CD4-positive, alpha-beta T cell treated with Interleukin-6 at 100 ng/mL for 8 hours (primary cell): ENCODE measurements around the gene MTRFR.
"Not testable (repeated sequence)": the region's sequence is repeated elsewhere in the genome, so short reads cannot be mapped to it uniquely, and the experiment has no call there.

ENCODE experiments used
- DNase-seq: peaks from one replicate; pipeline ENCODE4 v3.0.0-alpha.2; 2020; ENCODE audit warnings: mixed read lengths, low spot score

The MTRFR gene

GRCh38 chr12:123232807-123233504 lies at the start of gene MTRFR, which contains the start of gene MPHOSPH9:
TSS of gene MTRFR (plus strand) at chr12:123233436. CDS start at chr12:123253675, 20,239 bp downstream.
TSS of gene MPHOSPH9 (minus strand) at chr12:123233141. CDS start at chr12:123230364, 2,777 bp downstream.
- DNase-seq = peak; percentile 100

GRCh38 chr12:123187637-123188036 lies 45.6 kb upstream of the MTRFR start:
- no peak for DNase-seq

GRCh38 chr12:123199936-123200335 lies 33.3 kb upstream of the MTRFR start:
- no peak for DNase-seq

GRCh38 chr12:123200414-123200813 lies 32.8 kb upstream of the MTRFR start:
- DNase-seq = peak; percentile 2

GRCh38 chr12:123206794-123207193 lies 26.4 kb upstream of the MTRFR start:
- DNase-seq = not testable (repeated sequence)

- not testable (repeated sequence) for DNase-seq
These were observed 25.4 kb upstream of the MTRFR start for GRCh38 chr12:123207815-123208214.

- DNase-seq = peak; percentile 58
These were observed 10.0 kb upstream of the MTRFR start for GRCh38 chr12:123223241-123223668.

- no peak for DNase-seq
These were observed 7.8 kb upstream of the MTRFR start for GRCh38 chr12:123225443-123225842.

GRCh38 chr12:123227581-123228258 lies 5.5 kb upstream of the MTRFR start:
- no peak for DNase-seq

- no peak for DNase-seq
These were observed 4.2 kb upstream of the MTRFR start for GRCh38 chr12:123229051-123229450.

GRCh38 chr12:123231931-123232330 lies 1.3 kb upstream of the MTRFR start:
- no peak for DNase-seq

GRCh38 chr12:123232472-123232806 lies 797 bp upstream of the MTRFR start:
- no peak for DNase-seq

GRCh38 chr12:123233505-123234308 lies 471 bp downstream of the MTRFR start:
- no peak for DNase-seq

GRCh38 chr12:123237646-123238329 lies 4.6 kb downstream of the MTRFR start:
- peak; percentile 65 for DNase-seq

GRCh38 chr12:123238330-123238682 lies 5.1 kb downstream of the MTRFR start:
- no peak for DNase-seq

GRCh38 chr12:123238961-123239360 lies 5.7 kb downstream of the MTRFR start:
- DNase-seq = no peak

GRCh38 chr12:123242116-123242904 lies 9.1 kb downstream of the MTRFR start:
- DNase-seq = no peak

GRCh38 chr12:123243671-123244262 lies 10.5 kb downstream of the MTRFR start:
- no peak for DNase-seq

GRCh38 chr12:123245678-123246077 lies 12.4 kb downstream of the MTRFR start:
- no peak for DNase-seq

GRCh38 chr12:123248129-123248528 lies 14.9 kb downstream of the MTRFR start:
- DNase-seq = not testable (repeated sequence)
